Airway epithelial cell (primary cell): Measurements from ENCODE around the gene CYP2A7. TPM values are rescaled to one million over a fixed set of nuclear protein-coding genes. Genes with fewer than 3 reads are reported as not detected.

Experiments
- total RNA-seq: library from RNA; depleted of rRNA; stranded (reverse); fragments of >200 nt; gene quantifications from 2 replicates; pipeline ENCODE4 v1.2.3, GENCODE V29; 2015

Gene CYP2A7, protein sequence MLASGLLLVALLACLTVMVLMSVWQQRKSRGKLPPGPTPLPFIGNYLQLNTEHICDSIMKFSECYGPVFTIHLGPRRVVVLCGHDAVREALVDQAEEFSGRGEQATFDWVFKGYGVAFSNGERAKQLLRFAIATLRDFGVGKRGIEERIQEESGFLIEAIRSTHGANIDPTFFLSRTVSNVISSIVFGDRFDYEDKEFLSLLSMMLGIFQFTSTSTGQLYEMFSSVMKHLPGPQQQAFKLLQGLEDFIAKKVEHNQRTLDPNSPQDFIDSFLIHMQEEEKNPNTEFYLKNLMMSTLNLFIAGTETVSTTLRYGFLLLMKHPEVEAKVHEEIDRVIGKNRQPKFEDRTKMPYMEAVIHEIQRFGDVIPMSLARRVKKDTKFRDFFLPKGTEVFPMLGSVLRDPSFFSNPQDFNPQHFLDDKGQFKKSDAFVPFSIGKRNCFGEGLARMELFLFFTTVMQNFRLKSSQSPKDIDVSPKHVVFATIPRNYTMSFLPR
- total RNA-seq: not detected in 2 replicates

DNA sequence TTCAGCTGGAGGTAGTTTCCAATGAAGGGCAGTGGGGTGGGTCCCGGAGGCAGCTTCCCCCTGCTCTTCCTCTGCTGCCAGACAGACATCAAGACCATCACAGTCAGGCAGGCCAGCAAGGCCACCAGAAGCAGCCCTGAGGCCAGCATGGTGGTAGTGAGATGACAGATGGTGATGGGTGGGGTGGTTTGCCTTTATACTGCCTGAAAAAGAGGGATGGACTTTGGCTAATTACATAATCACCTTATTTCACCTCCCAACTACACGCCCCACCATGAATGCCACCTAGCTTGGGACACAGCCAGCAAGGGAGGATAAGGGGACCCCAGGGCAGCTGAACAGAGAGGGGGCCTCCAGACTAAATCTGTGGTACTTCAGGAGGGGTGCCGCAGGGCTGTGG, at the start of gene CYP2A7:
Gene CYP2A7, minus strand, starts transcription at position 170 of the 400 bp plus-strand sequence. Its CDS starts 21 bp downstream, at position 149.

DNA sequence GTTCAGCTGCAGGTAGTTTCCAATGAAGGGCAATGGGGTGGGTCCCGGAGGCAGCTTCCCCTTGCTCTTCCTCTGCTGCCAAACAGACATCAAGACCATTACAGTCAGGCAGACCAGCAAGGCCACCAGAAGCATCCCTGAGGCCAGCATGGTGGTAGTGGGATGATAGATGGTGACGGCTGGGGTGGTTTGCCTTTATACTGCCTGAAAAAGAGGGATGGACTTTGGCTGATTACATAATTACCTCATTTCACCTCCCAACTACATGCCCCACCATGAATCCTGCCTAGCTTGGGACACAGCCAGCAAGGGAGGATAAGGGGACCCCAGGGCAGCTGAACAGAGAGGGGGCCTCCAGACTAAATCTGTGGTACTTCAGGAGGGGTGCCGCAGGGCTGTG, 31.8 kb downstream of the CYP2A7 start, which contains the start of gene CYP2A6:
Gene CYP2A6, minus strand, starts transcription at position 171 of the 400 bp plus-strand sequence. Its CDS starts 21 bp downstream, at position 150.

Other genes starting within 250 kb of the CYP2A7 start
- 18.9 and 19.9 TPM in 2 replicates for gene NUMBL, start 191.6 kb downstream of the CYP2A7 start, total RNA-seq
- 18.1 and 43.4 TPM in 2 replicates for gene COQ8B, start 165.3 kb downstream of the CYP2A7 start, total RNA-seq
- gene ITPKC, start 165.1 kb downstream of the CYP2A7 start, total RNA-seq: 40.4 and 44.4 TPM in 2 replicates
- gene ACTMAP, start 131.8 kb downstream of the CYP2A7 start, total RNA-seq: 2.5 and 2.8 TPM in 2 replicates
- 111 and 151 TPM in 2 replicates for gene SNRPA, start 131.0 kb downstream of the CYP2A7 start, total RNA-seq
- 0.88 and 0.92 TPM in 2 replicates for gene MIA, start 106.7 kb downstream of the CYP2A7 start, total RNA-seq
- gene RAB4B, start 104.0 kb downstream of the CYP2A7 start, total RNA-seq: 23.0 and 30.3 TPM in 2 replicates
- 66.5 and 80.6 TPM in 2 replicates for gene EGLN2, start 83.0 kb downstream of the CYP2A7 start, total RNA-seq
- gene CYP2A6, start 31.8 kb downstream of the CYP2A7 start, total RNA-seq: not detected in 2 replicates
- not detected in 2 replicates for gene CYP2B6, start 109.1 kb upstream of the CYP2A7 start, total RNA-seq
- not detected in 2 replicates for gene CYP2A13, start 206.2 kb upstream of the CYP2A7 start, total RNA-seq
- gene CYP2F1, start 232.2 kb upstream of the CYP2A7 start, total RNA-seq: 0.07 TPM in 1 of 2 replicates, not detected in the other